CD4-positive, alpha-beta T cell treated with Interleukin-15 for 1 hour (primary cell): Measurements from ENCODE around the gene MTURN.
"Not testable (repeated sequence)": the region's sequence is repeated elsewhere in the genome, so short reads cannot be mapped to it uniquely, and the experiment has no call there.

Source experiments
- DNase-seq: peaks from one replicate; pipeline ENCODE4 v3.0.0-alpha.2; 2020

The MTURN gene

GRCh38 chr7:30134611-30135300, at the start of gene MTURN:
TSS of gene MTURN (plus strand) at chr7:30134986. CDS start at chr7:30135137, 151 bp downstream.
- peak; percentile 88 for DNase-seq

GRCh38 chr7:30086529-30086928, 48.3 kb upstream of the MTURN start:
- DNase-seq: no peak

- DNase-seq: no peak
Measured at GRCh38 chr7:30087371-30087770, 47.4 kb upstream of the MTURN start.

GRCh38 chr7:30088362-30088761, 46.4 kb upstream of the MTURN start:
- no peak for DNase-seq

GRCh38 chr7:30090111-30090510, 44.7 kb upstream of the MTURN start:
- no peak for DNase-seq

- DNase-seq: no peak
Measured at GRCh38 chr7:30091491-30091912, 43.3 kb upstream of the MTURN start.

- DNase-seq: no peak
Measured at GRCh38 chr7:30091987-30092386, 42.8 kb upstream of the MTURN start.

GRCh38 chr7:30093420-30093952, 41.3 kb upstream of the MTURN start:
- no peak for DNase-seq

GRCh38 chr7:30098599-30098998, 36.2 kb upstream of the MTURN start:
- not testable (repeated sequence) for DNase-seq

- no peak for DNase-seq
Measured at GRCh38 chr7:30102281-30102680, 32.5 kb upstream of the MTURN start.

- DNase-seq: no peak
Measured at GRCh38 chr7:30104157-30104556, 30.6 kb upstream of the MTURN start.

GRCh38 chr7:30112103-30112713, 22.6 kb upstream of the MTURN start:
- no peak for DNase-seq

- DNase-seq: no peak
Measured at GRCh38 chr7:30113144-30113543, 21.6 kb upstream of the MTURN start.

GRCh38 chr7:30114536-30115238, 20.1 kb upstream of the MTURN start:
- DNase-seq: no peak

- no peak for DNase-seq
Measured at GRCh38 chr7:30115709-30116297, 19.0 kb upstream of the MTURN start.

- no peak for DNase-seq
Measured at GRCh38 chr7:30116771-30117170, 18.0 kb upstream of the MTURN start.

GRCh38 chr7:30117896-30118295, 16.9 kb upstream of the MTURN start:
- DNase-seq: no peak

GRCh38 chr7:30119890-30120577, 14.8 kb upstream of the MTURN start:
- no peak for DNase-seq

GRCh38 chr7:30133736-30134610, 813 bp upstream of the MTURN start:
- no peak for DNase-seq

GRCh38 chr7:30135301-30136116, 723 bp downstream of the MTURN start:
- peak; percentile 74 for DNase-seq
